ENCODE measurements around the gene GUCY1A2.

The GUCY1A2 gene

DNA sequence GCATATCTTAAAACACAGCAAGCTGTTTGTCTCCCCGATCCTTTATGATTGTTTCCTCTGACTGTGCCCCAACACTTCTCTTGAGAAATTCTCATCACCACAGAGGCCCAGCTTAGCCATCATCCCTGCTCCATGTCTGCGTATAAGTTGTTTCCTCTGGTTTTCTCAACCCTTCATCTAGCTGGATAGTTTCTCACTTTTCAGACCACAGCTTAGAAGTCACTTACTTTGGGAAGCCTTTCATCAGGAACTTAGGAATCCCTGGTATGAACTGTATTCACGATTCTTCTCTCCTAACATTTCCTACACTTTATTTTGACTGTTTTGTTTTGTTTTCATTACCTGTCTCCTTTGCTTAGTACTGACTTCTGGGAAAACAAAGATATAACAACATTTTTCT, 295.2 kb downstream of the GUCY1A2 start:
- TF ChIP-seq, protein P1, sequence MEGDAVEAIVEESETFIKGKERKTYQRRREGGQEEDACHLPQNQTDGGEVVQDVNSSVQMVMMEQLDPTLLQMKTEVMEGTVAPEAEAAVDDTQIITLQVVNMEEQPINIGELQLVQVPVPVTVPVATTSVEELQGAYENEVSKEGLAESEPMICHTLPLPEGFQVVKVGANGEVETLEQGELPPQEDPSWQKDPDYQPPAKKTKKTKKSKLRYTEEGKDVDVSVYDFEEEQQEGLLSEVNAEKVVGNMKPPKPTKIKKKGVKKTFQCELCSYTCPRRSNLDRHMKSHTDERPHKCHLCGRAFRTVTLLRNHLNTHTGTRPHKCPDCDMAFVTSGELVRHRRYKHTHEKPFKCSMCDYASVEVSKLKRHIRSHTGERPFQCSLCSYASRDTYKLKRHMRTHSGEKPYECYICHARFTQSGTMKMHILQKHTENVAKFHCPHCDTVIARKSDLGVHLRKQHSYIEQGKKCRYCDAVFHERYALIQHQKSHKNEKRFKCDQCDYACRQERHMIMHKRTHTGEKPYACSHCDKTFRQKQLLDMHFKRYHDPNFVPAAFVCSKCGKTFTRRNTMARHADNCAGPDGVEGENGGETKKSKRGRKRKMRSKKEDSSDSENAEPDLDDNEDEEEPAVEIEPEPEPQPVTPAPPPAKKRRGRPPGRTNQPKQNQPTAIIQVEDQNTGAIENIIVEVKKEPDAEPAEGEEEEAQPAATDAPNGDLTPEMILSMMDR (IDR thresholded peaks at IDR 0.05; ENCODE audit: low read depth, low read length) = no peak
- no peak for DNase-seq (ENCODE audit: extremely low read depth, low read depth)

GRCh38 chr11:106717222-106717621, 301.1 kb downstream of the GUCY1A2 start:
- TF ChIP-seq, protein P1 (IDR thresholded peaks at IDR 0.05; ENCODE audit: low read depth, low read length) = no peak
- no peak for DNase-seq (ENCODE audit: extremely low read depth, low read depth)

DNA sequence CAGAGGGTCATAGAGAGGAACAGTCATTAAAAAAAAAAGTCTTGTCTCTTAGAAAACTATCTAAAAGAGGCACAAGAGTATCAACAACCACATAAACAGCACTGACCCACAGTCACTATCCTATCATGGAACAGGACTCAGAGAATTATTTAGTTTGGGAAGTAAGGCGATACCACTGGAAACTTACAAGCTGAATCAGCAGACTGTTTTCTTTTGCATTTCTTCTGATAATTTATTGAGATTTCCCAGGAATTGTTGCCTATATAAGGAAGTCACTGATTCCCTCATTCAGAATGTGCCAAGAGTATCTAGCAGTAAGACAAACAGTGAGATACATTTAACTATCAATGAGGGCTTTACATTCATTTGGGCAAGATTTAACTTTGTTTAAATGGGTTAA, 304.1 kb downstream of the GUCY1A2 start:
- TF ChIP-seq, protein P1 (IDR thresholded peaks at IDR 0.05; ENCODE audit: low read depth, low read length) = no peak
- no peak for DNase-seq (ENCODE audit: extremely low read depth, low read depth)

DNA sequence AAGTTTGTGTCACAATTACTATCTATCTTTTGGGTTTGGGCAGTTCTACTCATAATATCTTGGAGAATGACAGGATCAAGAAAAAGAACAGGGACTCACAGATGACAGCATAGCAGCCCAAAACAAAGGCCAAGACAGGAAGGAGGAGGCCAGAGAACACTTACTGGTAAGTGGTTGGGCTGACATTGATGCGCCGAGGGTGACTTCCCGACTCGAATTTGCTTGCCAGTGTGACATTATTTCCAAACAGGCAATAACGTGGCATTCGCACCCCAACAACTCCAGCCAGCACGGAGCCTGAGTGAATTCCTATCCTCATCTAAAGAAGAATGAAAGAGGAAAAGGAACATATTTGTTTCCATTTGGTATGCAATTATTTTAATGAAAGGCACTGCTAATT, 309.9 kb downstream of the GUCY1A2 start:
- DNase-seq (ENCODE audit: extremely low read depth, low read depth) = no peak
- TF ChIP-seq, protein P1 (IDR thresholded peaks at IDR 0.05; ENCODE audit: low read depth, low read length) = no peak

DNA sequence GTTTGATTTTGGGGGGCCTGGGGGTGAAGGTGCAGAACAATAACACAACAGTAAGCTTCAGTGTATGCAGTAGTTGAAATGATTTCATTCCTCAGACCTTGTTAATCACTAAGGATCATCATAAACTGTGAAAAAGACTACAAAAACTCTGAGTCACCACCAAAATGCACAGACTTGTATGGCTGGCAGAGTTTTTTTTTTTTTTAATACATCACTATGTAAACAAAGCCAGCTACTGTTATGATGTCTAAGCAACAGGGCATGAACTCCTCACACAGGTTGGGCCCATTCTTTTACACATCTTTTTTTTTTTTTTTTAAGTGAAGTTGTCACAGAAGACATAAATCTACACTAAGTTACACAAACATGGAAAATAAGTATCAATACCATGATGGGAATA, 311.9 kb downstream of the GUCY1A2 start:
- no peak for DNase-seq (ENCODE audit: extremely low read depth, low read depth)
- TF ChIP-seq, protein P1 (IDR thresholded peaks at IDR 0.05; ENCODE audit: low read depth, low read length) = no peak

DNA sequence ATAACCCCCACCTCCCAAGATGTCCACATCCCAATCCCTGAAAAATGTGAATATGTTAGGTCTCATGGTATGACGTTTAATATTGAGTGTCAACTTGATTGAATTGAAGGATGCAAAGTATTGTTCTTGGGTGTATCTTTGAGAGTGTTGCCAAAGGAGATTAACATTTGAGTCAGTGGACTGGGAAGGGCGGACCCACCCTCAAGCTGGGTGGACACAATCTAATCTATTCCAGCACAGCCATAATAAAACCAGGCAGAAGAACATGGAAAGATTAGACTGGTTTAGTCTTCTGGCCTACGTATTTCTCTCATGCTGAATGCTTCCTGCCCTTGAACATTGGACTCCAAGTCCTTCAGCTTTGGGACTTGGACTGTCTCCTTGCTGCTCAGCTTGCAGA, 315.5 kb downstream of the GUCY1A2 start:
- no peak for DNase-seq (ENCODE audit: extremely low read depth, low read depth)
- TF ChIP-seq, protein P1 (IDR thresholded peaks at IDR 0.05; ENCODE audit: low read depth, low read length) = no peak

- TF ChIP-seq, protein P1 (IDR thresholded peaks at IDR 0.05; ENCODE audit: low read depth, low read length) = no peak
- no peak for DNase-seq (ENCODE audit: extremely low read depth, low read depth)
These were observed 321.2 kb downstream of the GUCY1A2 start for GRCh38 chr11:106697058-106697457.
